Vagina (tissue), 2 donors: ENCODE data around the gene NRXN3. TPM values are rescaled to one million over a fixed set of nuclear protein-coding genes. Genes with fewer than 3 reads are reported as not detected.

Experiments used
- DNase-seq, 2 donors: peaks; one replicate each; pipeline ENCODE4 v3.0.0-alpha.2; 2017; ENCODE audit errors: extremely low spot score in 2 of 2
- H3K27ac ChIP-seq: fragments of 200-600 bp; sonication (generic); one replicate; pipeline ENCODE4 v1.5.1; 2019
- H3K27me3 ChIP-seq: fragments of 200-600 bp; sonication (generic); one replicate; pipeline ENCODE4 v1.5.1; 2019
- H3K36me3 ChIP-seq, 2 donors: fragments of 200-600 bp; sonication (generic); one replicate each; pipeline ENCODE4 v1.5.1; 2017 to 2019
- H3K4me1 ChIP-seq: fragments of 200-600 bp; sonication (generic); one replicate; pipeline ENCODE4 v1.5.1; 2019
- H3K4me3 ChIP-seq, 2 donors: fragments of 200-600 bp; sonication (generic); 1 replicate in 1 of 2; 2 replicates in 1 of 2; pipeline ENCODE4 v1.5.1; 2016 to 2019
- H3K9me3 ChIP-seq: fragments of 200-600 bp; sonication (generic); one replicate; pipeline ENCODE4 v1.5.1; 2019
- CTCF ChIP-seq, 3 experiments: fragments of 450-650 bp in 2 of 3; fragments of 200-600 bp in 1 of 3; sonication (generic) in 1 of 3; IDR thresholded peaks; one replicate each; pipeline ENCODE4 v1.5.1; 2017 to 2019; ENCODE audit warnings: antibody characterized with exemption in 3 of 3, mild to moderate bottlenecking in 2 of 3, moderate library complexity in 2 of 3
- POLR2A ChIP-seq, 2 donors: fragments of 450-650 bp; IDR thresholded peaks; one replicate each; pipeline ENCODE4 v1.6.1; 2017; ENCODE audit warnings: antibody characterized with exemption in 2 of 2, mild to moderate bottlenecking in 2 of 2, moderate library complexity in 2 of 2
- POLR2AphosphoS5 ChIP-seq, 2 donors: sonication (generic); formaldehyde crosslinking; IDR thresholded peaks; one replicate each; pipeline ENCODE4 v1.9.0; 2017; ENCODE audit warnings: antibody characterized with exemption in 2 of 2, mild to moderate bottlenecking in 2 of 2, low read depth in 1 of 2; ENCODE audit not compliant: insufficient read depth in 1 of 2
- intact Hi-C: fragments of 100-400 bp; cut with DNase I; formaldehyde crosslinking; loops from one replicate; pipeline ENCODE4 v1.15.1; 2023
- total RNA-seq: library from RNA; depleted of rRNA; stranded (reverse); fragments of >200 nt; gene quantifications from one replicate; pipeline ENCODE4 v1.2.3, GENCODE V29; 2016

The NRXN3 gene
- total RNA-seq, 1 donor from 2014 or later = 4.7 TPM

DNA sequence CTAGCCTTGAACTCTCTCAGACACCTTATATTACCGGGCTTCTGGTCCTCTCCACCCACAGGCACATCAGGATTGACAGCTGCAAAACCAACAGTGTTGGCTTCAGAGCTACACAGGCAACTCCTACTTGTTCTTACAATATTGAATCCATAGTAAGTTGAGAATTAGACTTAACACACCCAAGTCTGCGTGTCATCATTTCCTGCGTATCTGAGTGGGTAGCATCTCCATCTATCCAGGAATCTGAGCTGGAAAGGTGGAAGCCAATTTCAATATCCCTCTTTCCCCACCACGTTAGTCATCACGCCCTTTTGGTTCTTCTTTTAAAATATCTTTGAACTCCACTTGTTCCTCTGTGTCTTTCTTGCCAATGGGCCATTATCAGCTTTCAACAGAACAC, 37.2 kb downstream of the NRXN3 start:
- intact Hi-C loops = no loop called here

GRCh38 chr14:78220273-78220672, 50.1 kb downstream of the NRXN3 start:
- no peaks in the 10 kb centered on the region for H3K27me3 ChIP-seq
- DNase-seq = no peak
- H3K4me3 ChIP-seq = no peak overlapping the region
- TF ChIP-seq POLR2A (IDR thresholded peaks at IDR 0.05) (no peak), CTCF (IDR thresholded peaks at IDR 0.05) (no peak), POLR2AphosphoS5 (IDR thresholded peaks at IDR 0.05; ENCODE audit: insufficient read depth in 1 of 2, low read depth in 1 of 2) (no peak)
- no peak overlapping the region for H3K27ac ChIP-seq
- H3K36me3 ChIP-seq = no peaks in the 10 kb centered on the region
- H3K4me1 ChIP-seq = no peaks in the 10 kb centered on the region
- H3K9me3 ChIP-seq = no peaks in the 10 kb centered on the region
- intact Hi-C loops = no loop called here

More for the DNA sequence above, 37.2 kb downstream of the NRXN3 start:
- TF ChIP-seq POLR2AphosphoS5 (IDR thresholded peaks at IDR 0.05; ENCODE audit: insufficient read depth in 1 of 2, low read depth in 1 of 2) (no peak), POLR2A (IDR thresholded peaks at IDR 0.05) (no peak), CTCF (IDR thresholded peaks at IDR 0.05) (no peak)
- Histone ChIP-seq H3K36me3 (no peaks in the 10 kb centered on the region), H3K27ac (no peak overlapping the region), H3K9me3 (no peaks in the 10 kb centered on the region), H3K27me3 (no peaks in the 10 kb centered on the region), H3K4me1 (no peaks in the 10 kb centered on the region), H3K4me3 (no peak overlapping the region)
- DNase-seq = no peak

- Histone ChIP-seq H3K4me3 (no peak overlapping the region), H3K4me1 (no peaks in the 10 kb centered on the region), H3K27ac (no peak overlapping the region), H3K9me3 (no peaks in the 10 kb centered on the region), H3K36me3 (no peaks in the 10 kb centered on the region), H3K27me3 (no peaks in the 10 kb centered on the region)
- no peak for DNase-seq
- no peak for TF ChIP-seq CTCF (IDR thresholded peaks at IDR 0.05)
- no peak for TF ChIP-seq POLR2A (IDR thresholded peaks at IDR 0.05)
- no peak for TF ChIP-seq POLR2AphosphoS5 (IDR thresholded peaks at IDR 0.05; ENCODE audit: insufficient read depth in 1 of 2, low read depth in 1 of 2)
- intact Hi-C loops = no loop called here
Observed at GRCh38 chr14:78222746-78223145, 52.6 kb downstream of the NRXN3 start.

GRCh38 chr14:78227248-78228077, 57.3 kb downstream of the NRXN3 start:
- H3K27me3 ChIP-seq = no peaks in the 10 kb centered on the region
- no peaks in the 10 kb centered on the region for H3K9me3 ChIP-seq
- H3K4me3 ChIP-seq = no peak overlapping the region
- H3K4me1 ChIP-seq = no peaks in the 10 kb centered on the region
- intact Hi-C loops = no loop called here
- no peak for TF ChIP-seq POLR2AphosphoS5 (IDR thresholded peaks at IDR 0.05; ENCODE audit: insufficient read depth in 1 of 2, low read depth in 1 of 2)
- TF ChIP-seq POLR2A (IDR thresholded peaks at IDR 0.05) = no peak
- no peak for TF ChIP-seq CTCF (IDR thresholded peaks at IDR 0.05)
- DNase-seq = no peak
- H3K27ac ChIP-seq = no peak overlapping the region
- H3K36me3 ChIP-seq = no peaks in the 10 kb centered on the region

DNA sequence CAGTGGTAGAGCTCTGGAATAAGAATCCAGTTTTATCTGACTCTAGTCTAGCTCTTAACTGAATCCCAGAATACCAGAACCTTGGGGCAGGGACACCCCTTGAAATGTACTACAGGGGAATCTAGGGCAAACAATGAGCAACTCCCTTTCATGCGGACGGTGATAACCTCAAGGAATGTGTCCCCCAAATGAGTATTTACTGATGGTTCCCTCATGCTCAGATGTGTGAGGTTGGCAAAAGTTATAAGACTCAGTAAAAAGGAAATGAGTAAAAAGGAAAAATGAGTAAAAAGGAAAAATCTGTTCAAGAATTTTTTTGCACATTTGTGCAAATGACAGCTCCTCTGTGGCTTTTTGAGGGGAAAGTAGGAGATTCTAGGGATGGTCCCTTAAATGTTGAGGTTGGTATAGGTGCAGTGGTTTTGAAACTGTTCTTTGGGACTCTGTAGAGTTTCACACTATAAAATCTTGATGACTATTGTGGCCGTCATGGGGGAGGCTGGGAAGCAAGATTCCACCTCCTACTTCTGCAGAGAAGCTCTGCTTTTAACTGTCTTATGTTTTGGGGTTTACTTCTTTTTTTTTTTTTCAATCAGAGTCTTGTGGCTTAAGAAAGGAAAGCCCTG, 58.6 kb downstream of the NRXN3 start:
- H3K9me3 ChIP-seq = no peaks in the 10 kb centered on the region
- intact Hi-C loops = no loop called here
- H3K27ac ChIP-seq = no peak overlapping the region
- no peaks in the 10 kb centered on the region for H3K4me1 ChIP-seq
- H3K4me3 ChIP-seq = no peak overlapping the region
- H3K36me3 ChIP-seq = no peaks in the 10 kb centered on the region
- TF ChIP-seq CTCF (IDR thresholded peaks at IDR 0.05) (no peak), POLR2A (IDR thresholded peaks at IDR 0.05) (no peak), POLR2AphosphoS5 (IDR thresholded peaks at IDR 0.05; ENCODE audit: insufficient read depth in 1 of 2, low read depth in 1 of 2) (no peak)
- no peaks in the 10 kb centered on the region for H3K27me3 ChIP-seq
- DNase-seq = no peak
